ENCODE results near the gene TOMM20. TPM values are rescaled to one million over a fixed set of nuclear protein-coding genes. Genes with fewer than 3 reads are reported as not detected.

The TOMM20 gene
- total RNA-seq, 2 donors from 2014 or later, result 237 to 252 TPM

DNA sequence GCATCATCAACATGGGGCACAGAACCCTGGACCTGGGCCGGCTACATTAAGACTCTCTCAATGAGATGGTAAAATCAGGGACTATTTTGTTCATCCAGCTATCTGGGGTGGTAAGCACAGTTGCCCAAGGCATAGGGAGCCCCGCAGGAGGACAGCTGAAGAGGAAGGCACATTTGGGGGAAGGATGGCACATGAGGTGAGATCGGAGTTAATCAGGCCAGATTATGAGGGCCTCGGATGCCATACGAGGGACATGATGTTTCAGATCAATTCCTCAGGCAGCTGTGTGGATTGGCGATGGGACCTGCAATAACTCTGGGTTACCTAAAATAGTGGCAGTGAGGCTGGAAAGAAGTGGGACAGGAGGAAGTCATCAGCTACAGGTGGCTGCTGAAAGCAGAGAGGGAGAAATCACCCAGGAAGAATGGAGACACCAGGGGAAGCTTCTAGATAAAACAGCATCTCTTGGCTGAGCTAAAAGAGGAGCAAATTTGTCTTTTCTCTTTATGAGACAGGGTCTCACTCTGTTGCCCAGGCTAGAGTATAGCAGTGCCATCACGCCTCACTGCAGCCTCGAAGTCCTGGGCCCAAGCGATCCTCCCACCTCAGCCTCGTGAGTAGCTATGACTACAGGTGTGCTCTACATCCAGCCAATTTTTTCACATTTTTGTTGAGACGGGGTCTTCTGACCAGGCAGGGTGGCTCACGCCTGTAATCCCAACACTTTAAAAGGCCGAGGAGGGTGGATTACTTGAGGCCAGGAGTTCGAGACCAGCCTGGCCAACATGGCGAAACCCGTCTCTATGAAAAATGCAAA is 21.1 kb downstream of the TOMM20 start:
- Histone ChIP-seq H3K27me3 (ENCODE audit: control insufficient read depth, insufficient read depth, low read length, poor library complexity, severe bottlenecking) (no peaks in the 10 kb centered on the region), H3K4me1 (ENCODE audit: control insufficient read depth, insufficient read depth, low read length) (no peaks in the 10 kb centered on the region), H3K9me3 (ENCODE audit: control insufficient read depth, low read length) (no peaks in the 10 kb centered on the region), H3K27ac (ENCODE audit: low read depth, low read length) (no peak overlapping the region), H3K36me3 (ENCODE audit: control insufficient read depth, insufficient read depth, low read length) (peaks cover 61% of the 10 kb centered on the region), H3K9ac (ENCODE audit: extremely low read depth, low read length, poor library complexity, severe bottlenecking) (no peak overlapping the region), H3K4me3 (ENCODE audit: low read length) (no peak overlapping the region)
- DNase-seq, result peak; percentile 52
- TF ChIP-seq, protein P1, sequence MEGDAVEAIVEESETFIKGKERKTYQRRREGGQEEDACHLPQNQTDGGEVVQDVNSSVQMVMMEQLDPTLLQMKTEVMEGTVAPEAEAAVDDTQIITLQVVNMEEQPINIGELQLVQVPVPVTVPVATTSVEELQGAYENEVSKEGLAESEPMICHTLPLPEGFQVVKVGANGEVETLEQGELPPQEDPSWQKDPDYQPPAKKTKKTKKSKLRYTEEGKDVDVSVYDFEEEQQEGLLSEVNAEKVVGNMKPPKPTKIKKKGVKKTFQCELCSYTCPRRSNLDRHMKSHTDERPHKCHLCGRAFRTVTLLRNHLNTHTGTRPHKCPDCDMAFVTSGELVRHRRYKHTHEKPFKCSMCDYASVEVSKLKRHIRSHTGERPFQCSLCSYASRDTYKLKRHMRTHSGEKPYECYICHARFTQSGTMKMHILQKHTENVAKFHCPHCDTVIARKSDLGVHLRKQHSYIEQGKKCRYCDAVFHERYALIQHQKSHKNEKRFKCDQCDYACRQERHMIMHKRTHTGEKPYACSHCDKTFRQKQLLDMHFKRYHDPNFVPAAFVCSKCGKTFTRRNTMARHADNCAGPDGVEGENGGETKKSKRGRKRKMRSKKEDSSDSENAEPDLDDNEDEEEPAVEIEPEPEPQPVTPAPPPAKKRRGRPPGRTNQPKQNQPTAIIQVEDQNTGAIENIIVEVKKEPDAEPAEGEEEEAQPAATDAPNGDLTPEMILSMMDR (conservative IDR thresholded peaks at IDR 0.05), result no peak
- H3K36me3 Mint-ChIP-seq (ENCODE audit: low read depth), result peaks cover 58% of the 10 kb centered on the region
- no peaks in the 10 kb centered on the region for H3K9me3 Mint-ChIP-seq
- peaks cover 8% of the 10 kb centered on the region for H3K4me1 Mint-ChIP-seq
- H3K27ac Mint-ChIP-seq, result peak overlapping the region; percentile 20
- peaks cover 3% of the 10 kb centered on the region for H3K27me3 Mint-ChIP-seq (ENCODE audit: insufficient read depth)
- WGBS, 2 experiments (ENCODE audit: insufficient coverage in 1 of 2, insufficient read length in 1 of 2), result 95 to 99% methylated on average over 14 to 16 of the region's 16 CpGs
- no peak overlapping the region for H3K4me3 Mint-ChIP-seq

DNA sequence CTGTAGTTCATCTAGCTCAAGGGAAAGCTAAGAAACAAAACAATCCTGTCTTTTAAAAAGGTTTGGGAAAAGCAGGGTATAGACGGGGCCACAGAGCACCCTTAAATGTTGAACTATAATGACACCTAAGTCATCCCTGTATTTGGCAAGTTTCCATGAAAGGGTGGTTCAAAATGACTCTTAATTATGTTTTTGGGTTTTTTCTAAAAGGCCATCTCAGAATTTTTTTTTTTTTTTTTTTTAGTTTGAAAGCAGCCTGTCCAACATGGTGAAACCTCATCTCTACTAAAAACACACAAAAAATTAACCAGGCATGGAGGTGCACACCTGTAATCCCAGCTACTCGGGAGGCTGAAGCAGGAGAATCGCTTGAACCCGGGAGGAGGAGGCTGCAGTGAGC is 22.2 kb downstream of the TOMM20 start:
- Histone ChIP-seq H3K9me3 (ENCODE audit: control insufficient read depth, low read length) (no peaks in the 10 kb centered on the region), H3K36me3 (ENCODE audit: control insufficient read depth, insufficient read depth, low read length) (peaks cover 54% of the 10 kb centered on the region), H3K4me1 (ENCODE audit: control insufficient read depth, insufficient read depth, low read length) (no peaks in the 10 kb centered on the region), H3K27ac (ENCODE audit: low read depth, low read length) (no peak overlapping the region), H3K9ac (ENCODE audit: extremely low read depth, low read length, poor library complexity, severe bottlenecking) (no peak overlapping the region), H3K27me3 (ENCODE audit: control insufficient read depth, insufficient read depth, low read length, poor library complexity, severe bottlenecking) (no peaks in the 10 kb centered on the region), H3K4me3 (ENCODE audit: low read length) (no peak overlapping the region)
- TF ChIP-seq, protein P1 (conservative IDR thresholded peaks at IDR 0.05), result no peak
- Mint-ChIP-seq H3K4me1 (peaks cover 8% of the 10 kb centered on the region), H3K27me3 (ENCODE audit: insufficient read depth) (peaks cover 4% of the 10 kb centered on the region), H3K27ac (no peak overlapping the region), H3K36me3 (ENCODE audit: low read depth) (peaks cover 53% of the 10 kb centered on the region), H3K9me3 (no peaks in the 10 kb centered on the region), H3K4me3 (no peak overlapping the region)
- DNase-seq, result peak; percentile 29
- 79 to 99% methylated on average over 4 of the region's 4 CpGs for WGBS, 2 experiments (ENCODE audit: insufficient coverage in 1 of 2, insufficient read length in 1 of 2)

DNA sequence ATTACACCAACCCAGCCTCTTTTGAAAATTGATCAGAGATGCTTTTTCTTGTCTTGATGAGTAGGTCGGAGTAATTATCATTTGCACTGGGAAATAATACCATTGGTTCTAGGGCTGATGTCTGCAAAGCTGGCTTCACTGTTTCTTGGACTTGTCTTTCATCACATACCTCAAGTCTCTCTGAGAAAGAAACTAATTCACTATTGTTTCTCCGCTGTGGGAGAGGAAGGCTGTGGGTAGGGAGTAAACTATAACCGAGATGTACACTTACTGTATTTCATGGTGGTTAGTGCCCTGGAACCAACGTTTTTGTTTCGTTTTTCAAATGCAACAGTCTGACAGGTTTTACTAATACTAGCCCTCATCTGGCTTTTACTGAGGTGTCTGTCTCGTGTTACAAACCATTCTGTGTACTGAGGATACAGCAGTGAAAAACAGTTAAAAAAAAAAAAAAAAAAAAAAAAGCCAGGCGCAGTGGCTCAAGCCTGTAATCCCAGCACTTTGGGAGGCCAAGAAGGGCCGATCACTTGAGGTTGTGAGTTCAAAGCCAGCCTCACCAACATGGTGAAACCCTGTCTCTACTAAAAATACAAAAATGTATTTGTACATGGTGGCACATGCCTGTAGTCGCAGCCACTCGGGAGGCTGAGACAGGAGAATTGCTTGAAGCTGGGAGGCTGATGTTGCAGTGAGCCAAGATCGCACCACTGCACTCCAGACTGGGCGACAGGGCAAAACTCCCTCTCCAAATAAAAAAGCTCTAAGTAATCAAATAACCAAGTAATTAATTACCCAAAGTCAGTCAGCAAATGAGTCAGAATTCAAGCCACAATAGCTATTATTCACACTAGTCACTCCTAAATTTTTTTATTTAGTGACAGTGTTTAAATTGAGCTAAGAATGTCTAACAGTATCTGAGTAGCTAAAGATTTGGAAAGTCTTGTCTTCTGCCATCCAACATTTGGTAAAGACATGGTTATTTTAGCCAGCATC is 23.3 kb downstream of the TOMM20 start:
- DNase-seq, result peak; percentile 49
- H3K36me3 Mint-ChIP-seq (ENCODE audit: low read depth), result peaks cover 42% of the 10 kb centered on the region
- Histone ChIP-seq H3K27me3 (ENCODE audit: control insufficient read depth, insufficient read depth, low read length, poor library complexity, severe bottlenecking) (no peaks in the 10 kb centered on the region), H3K9me3 (ENCODE audit: control insufficient read depth, low read length) (no peaks in the 10 kb centered on the region), H3K9ac (ENCODE audit: extremely low read depth, low read length, poor library complexity, severe bottlenecking) (no peak overlapping the region), H3K27ac (ENCODE audit: low read depth, low read length) (no peak overlapping the region), H3K36me3 (ENCODE audit: control insufficient read depth, insufficient read depth, low read length) (peaks cover 43% of the 10 kb centered on the region), H3K4me3 (ENCODE audit: low read length) (no peak overlapping the region), H3K4me1 (ENCODE audit: control insufficient read depth, insufficient read depth, low read length) (no peaks in the 10 kb centered on the region)
- no peak overlapping the region for H3K27ac Mint-ChIP-seq
- no peak overlapping the region for H3K4me3 Mint-ChIP-seq
- TF ChIP-seq, protein P1 (conservative IDR thresholded peaks at IDR 0.05), result no peak
- peaks cover 8% of the 10 kb centered on the region for H3K4me1 Mint-ChIP-seq
- 88 to 92% methylated on average over 9 to 12 of the region's 12 CpGs for WGBS, 2 experiments (ENCODE audit: insufficient coverage in 1 of 2, insufficient read length in 1 of 2)
- no peaks in the 10 kb centered on the region for H3K9me3 Mint-ChIP-seq
- H3K27me3 Mint-ChIP-seq (ENCODE audit: insufficient read depth), result peaks cover 4% of the 10 kb centered on the region

All from endodermal cell (in vitro differentiated cells).